BLaER1 (cell line): Measurements from ENCODE around the gene D2HGDH.

Experiments used
- H3K27ac ChIP-seq: shearing (Covaris generic); formaldehyde crosslinking; 2 replicates; pipeline ENCODE4 v1.8.1; 2022
- H3K27me3 ChIP-seq: shearing (Covaris generic); formaldehyde crosslinking; 2 replicates; pipeline ENCODE4 v1.8.1; 2022
- H3K36me3 ChIP-seq: shearing (Covaris generic); formaldehyde crosslinking; 2 replicates; pipeline ENCODE4 v1.8.1; 2022
- H3K4me1 ChIP-seq: shearing (Covaris generic); formaldehyde crosslinking; 2 replicates; pipeline ENCODE4 v1.8.1; 2022
- H3K4me2 ChIP-seq: shearing (Covaris generic); formaldehyde crosslinking; 2 replicates; pipeline ENCODE4 v1.8.1; 2022
- H3K4me3 ChIP-seq: shearing (Covaris generic); formaldehyde crosslinking; 2 replicates; pipeline ENCODE4 v1.8.1; 2022
- H3K9ac ChIP-seq: shearing (Covaris generic); formaldehyde crosslinking; 2 replicates; pipeline ENCODE4 v1.8.1; 2022
- H3K9me3 ChIP-seq: shearing (Covaris generic); formaldehyde crosslinking; 2 replicates; pipeline ENCODE4 v1.8.1; 2022
- H4K20me1 ChIP-seq: shearing (Covaris generic); formaldehyde crosslinking; 2 replicates; pipeline ENCODE4 v1.8.1; 2022
- Cebpa-rat ChIP-seq: shearing (Covaris generic); IDR thresholded peaks from 2 replicates; pipeline ENCODE4 v1.8.1; 2022

D2HGDH gene

GRCh38 chr2:241763551-241764274, 29.3 kb downstream of the D2HGDH start:
- Histone ChIP-seq H3K4me2 (peak overlapping the region; percentile 72), H3K9ac (no peak overlapping the region), H3K27me3 (no peaks in the 10 kb centered on the region), H3K27ac (peak overlapping the region; percentile 77), H4K20me1 (no peaks in the 10 kb centered on the region), H3K36me3 (peaks cover 32% of the 10 kb centered on the region), H3K4me3 (no peak overlapping the region), H3K4me1 (peaks cover 42% of the 10 kb centered on the region), H3K9me3 (peaks cover 3% of the 10 kb centered on the region; the same call in 1 of the 2 replicates)
- TF ChIP-seq Cebpa-rat = no peak

- H3K4me2 ChIP-seq = peak overlapping the region; percentile 72
- peaks cover 3% of the 10 kb centered on the region; the same call in 1 of the 2 replicates for H3K9me3 ChIP-seq
- TF ChIP-seq Cebpa-rat = no peak
- no peak overlapping the region for H3K4me3 ChIP-seq
- H4K20me1 ChIP-seq = no peaks in the 10 kb centered on the region
- H3K27ac ChIP-seq = peak overlapping the region; percentile 77
- H3K36me3 ChIP-seq = peaks cover 23% of the 10 kb centered on the region
- peak overlapping the region; percentile 34 for H3K9ac ChIP-seq
- H3K4me1 ChIP-seq = peaks cover 37% of the 10 kb centered on the region
- H3K27me3 ChIP-seq = no peaks in the 10 kb centered on the region
Observed at GRCh38 chr2:241764275-241765241, 30.1 kb downstream of the D2HGDH start.

GRCh38 chr2:241767464-241768250, 33.2 kb downstream of the D2HGDH start:
- no peak overlapping the region for H3K4me2 ChIP-seq
- peaks cover 57% of the 10 kb centered on the region for H3K4me1 ChIP-seq
- H4K20me1 ChIP-seq = no peaks in the 10 kb centered on the region
- no peak overlapping the region for H3K4me3 ChIP-seq
- peaks cover 4% of the 10 kb centered on the region; the same call in 1 of the 2 replicates for H3K36me3 ChIP-seq
- H3K9ac ChIP-seq = no peak overlapping the region
- TF ChIP-seq Cebpa-rat = no peak
- no peak overlapping the region for H3K27ac ChIP-seq
- no peaks in the 10 kb centered on the region for H3K27me3 ChIP-seq
- no peaks in the 10 kb centered on the region for H3K9me3 ChIP-seq

- no peak overlapping the region for H3K4me3 ChIP-seq
- no peak overlapping the region for H3K9ac ChIP-seq
- TF ChIP-seq Cebpa-rat = no peak
- no peak overlapping the region for H3K4me2 ChIP-seq
- H3K9me3 ChIP-seq = no peaks in the 10 kb centered on the region
- peaks cover 4% of the 10 kb centered on the region; the same call in 1 of the 2 replicates for H3K36me3 ChIP-seq
- H3K27me3 ChIP-seq = no peaks in the 10 kb centered on the region
- H3K27ac ChIP-seq = no peak overlapping the region
- H4K20me1 ChIP-seq = no peaks in the 10 kb centered on the region
- H3K4me1 ChIP-seq = peaks cover 58% of the 10 kb centered on the region
Observed at GRCh38 chr2:241768251-241768711, 33.9 kb downstream of the D2HGDH start.

- Histone ChIP-seq H4K20me1 (no peaks in the 10 kb centered on the region), H3K27ac (0 out of 2 replicates have a peak overlapping the region, but pooled peaks have one; percentile 55), H3K9ac (no peak overlapping the region), H3K4me3 (no peak overlapping the region), H3K36me3 (peaks cover 4% of the 10 kb centered on the region; the same call in 1 of the 2 replicates), H3K27me3 (no peaks in the 10 kb centered on the region), H3K9me3 (no peaks in the 10 kb centered on the region), H3K4me2 (no peak overlapping the region), H3K4me1 (peaks cover 58% of the 10 kb centered on the region)
- no peak for TF ChIP-seq Cebpa-rat
Observed at GRCh38 chr2:241768850-241769249, 34.4 kb downstream of the D2HGDH start.

- H3K4me2 ChIP-seq = peak overlapping the region; percentile 92
Observed at GRCh38 chr2:241769819-241770184, 35.4 kb downstream of the D2HGDH start.

GRCh38 chr2:241770185-241770935, 35.9 kb downstream of the D2HGDH start:
- Histone ChIP-seq H3K9me3 (no peaks in the 10 kb centered on the region), H3K36me3 (peaks cover 4% of the 10 kb centered on the region; the same call in 1 of the 2 replicates), H3K9ac (peak overlapping the region; percentile 58; the same call in 1 of the 2 replicates), H3K27ac (peak overlapping the region; percentile 82), H4K20me1 (no peaks in the 10 kb centered on the region), H3K4me3 (no peak overlapping the region), H3K27me3 (no peaks in the 10 kb centered on the region), H3K4me2 (peak overlapping the region; percentile 92), H3K4me1 (peaks cover 60% of the 10 kb centered on the region)
- TF ChIP-seq Cebpa-rat = no peak

More at GRCh38 chr2:241769819-241770184, 35.4 kb downstream of the D2HGDH start:
- H3K9ac ChIP-seq = peak overlapping the region; percentile 58; the same call in 1 of the 2 replicates
- H3K9me3 ChIP-seq = no peaks in the 10 kb centered on the region
- H3K36me3 ChIP-seq = peaks cover 4% of the 10 kb centered on the region; the same call in 1 of the 2 replicates
- H3K27me3 ChIP-seq = no peaks in the 10 kb centered on the region
- H3K27ac ChIP-seq = peak overlapping the region; percentile 82
- H3K4me1 ChIP-seq = peaks cover 58% of the 10 kb centered on the region
- H3K4me3 ChIP-seq = no peak overlapping the region
- no peak for TF ChIP-seq Cebpa-rat
- no peaks in the 10 kb centered on the region for H4K20me1 ChIP-seq

- H3K27me3 ChIP-seq = no peaks in the 10 kb centered on the region
- H3K36me3 ChIP-seq = peaks cover 4% of the 10 kb centered on the region; the same call in 1 of the 2 replicates
- H3K27ac ChIP-seq = peak overlapping the region; percentile 82
- no peaks in the 10 kb centered on the region for H4K20me1 ChIP-seq
- H3K9me3 ChIP-seq = no peaks in the 10 kb centered on the region
- H3K9ac ChIP-seq = peak overlapping the region; percentile 58
- H3K4me2 ChIP-seq = peak overlapping the region; percentile 92
- peaks cover 66% of the 10 kb centered on the region for H3K4me1 ChIP-seq
- TF ChIP-seq Cebpa-rat = no peak
- no peak overlapping the region for H3K4me3 ChIP-seq
Observed at GRCh38 chr2:241770936-241771285, 36.5 kb downstream of the D2HGDH start.
